Activated naive CD4-positive, alpha-beta T cell treated with Interleukin-2 at 50 U/mL for 16 hours (primary cell): ENCODE measurements around the gene PMEL.
"Not testable (repeated sequence)": the region's sequence is repeated elsewhere in the genome, so short reads cannot be mapped to it uniquely, and the experiment has no call there.

Experiments used
- DNase-seq: peaks from one replicate; pipeline ENCODE4 v3.0.0-alpha.2; 2020

PMEL gene

DNA sequence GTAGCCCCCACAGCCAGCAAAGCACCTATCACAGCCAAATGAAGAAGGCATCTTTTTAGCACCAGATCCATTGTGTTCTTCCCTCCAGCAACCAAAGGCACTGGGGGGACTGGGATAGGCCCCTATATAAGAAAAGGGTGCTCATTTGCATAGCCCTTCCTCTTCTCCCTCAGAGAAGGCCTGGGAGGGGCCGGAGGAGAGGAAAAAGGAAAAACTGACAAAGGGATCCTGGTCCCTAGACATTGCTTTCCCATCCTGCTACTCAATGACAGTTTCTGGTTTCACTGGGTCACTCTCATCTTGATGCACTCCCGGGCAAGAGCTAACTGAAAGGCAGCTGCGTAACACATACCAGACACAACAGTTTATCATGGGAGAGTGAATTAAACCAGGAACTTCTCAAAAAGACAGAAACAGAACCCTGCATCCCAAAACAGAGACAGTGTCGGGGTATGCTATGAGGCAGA is at the start of gene PMEL:
PMEL (minus strand) TSS at position 102 of the 467 bp plus-strand sequence; CDS start at position 71, 31 bp downstream.
- no peak for DNase-seq

DNA sequence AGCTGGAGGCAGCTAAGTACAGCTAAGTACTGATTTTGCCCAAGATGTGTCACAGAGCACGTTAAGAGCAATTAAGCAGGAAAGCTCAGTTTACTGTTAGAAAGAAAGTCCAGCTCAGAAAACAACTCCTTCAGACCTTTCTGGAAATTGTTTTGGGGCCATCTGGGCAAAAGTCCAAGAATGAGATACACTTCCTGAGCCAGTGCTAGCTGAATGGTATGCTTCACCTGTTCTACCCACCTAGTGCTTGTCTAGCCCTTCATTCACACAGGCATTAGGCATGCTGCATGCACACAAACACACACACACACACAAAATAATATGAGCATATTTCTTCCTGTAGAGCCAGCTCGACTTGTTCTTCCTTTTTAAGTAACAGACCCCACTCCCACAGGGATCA is 48.4 kb upstream of the PMEL start:
- no peak for DNase-seq

DNA sequence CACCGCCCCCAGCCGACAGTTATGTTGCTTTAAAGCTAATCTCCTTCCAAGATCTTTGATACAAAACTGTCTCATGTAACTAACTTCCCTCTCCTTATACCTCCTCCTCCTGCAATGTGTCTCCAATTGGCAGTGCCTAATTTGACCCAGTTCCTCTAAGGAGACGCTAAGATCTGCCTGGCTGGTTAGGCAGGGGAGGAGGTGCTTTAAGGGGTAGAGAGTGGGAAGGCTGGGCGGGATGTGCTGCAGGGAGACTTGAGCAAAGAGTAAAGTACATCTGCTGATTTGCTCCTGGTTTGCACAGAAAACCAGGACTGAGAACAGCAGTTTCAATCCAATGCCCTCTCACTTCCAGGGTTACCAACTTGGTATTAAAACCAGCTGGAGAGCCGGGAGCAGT is 47.6 kb upstream of the PMEL start:
- DNase-seq = no peak

DNA sequence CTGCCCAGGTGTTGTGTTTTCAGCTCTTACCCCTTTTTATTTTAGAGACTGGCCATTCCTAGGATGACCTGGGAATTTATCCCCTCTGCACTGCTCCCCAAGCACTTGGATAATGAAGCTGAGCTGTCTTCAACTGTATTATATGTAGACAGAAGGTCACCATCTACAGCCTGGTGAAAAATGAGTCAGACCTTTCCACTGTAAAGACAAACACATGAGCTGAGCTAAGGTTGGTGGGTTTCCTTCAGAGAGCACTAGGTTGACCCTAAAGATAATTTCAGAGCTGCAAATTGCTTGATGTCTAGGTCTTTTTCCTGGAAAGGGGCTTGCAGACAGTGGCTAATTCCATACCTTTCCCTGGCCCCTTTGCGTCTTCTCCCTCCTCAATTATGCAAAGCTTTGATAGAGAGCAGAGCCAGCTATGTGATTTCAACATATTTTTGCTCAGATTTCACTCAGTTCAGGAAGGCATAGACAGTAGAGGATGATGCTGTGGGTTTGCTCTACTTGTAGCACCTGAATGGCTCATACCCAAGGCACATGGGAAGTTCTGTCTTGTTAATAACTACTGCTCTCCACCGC is 45.8 kb upstream of the PMEL start:
- no peak for DNase-seq

DNA sequence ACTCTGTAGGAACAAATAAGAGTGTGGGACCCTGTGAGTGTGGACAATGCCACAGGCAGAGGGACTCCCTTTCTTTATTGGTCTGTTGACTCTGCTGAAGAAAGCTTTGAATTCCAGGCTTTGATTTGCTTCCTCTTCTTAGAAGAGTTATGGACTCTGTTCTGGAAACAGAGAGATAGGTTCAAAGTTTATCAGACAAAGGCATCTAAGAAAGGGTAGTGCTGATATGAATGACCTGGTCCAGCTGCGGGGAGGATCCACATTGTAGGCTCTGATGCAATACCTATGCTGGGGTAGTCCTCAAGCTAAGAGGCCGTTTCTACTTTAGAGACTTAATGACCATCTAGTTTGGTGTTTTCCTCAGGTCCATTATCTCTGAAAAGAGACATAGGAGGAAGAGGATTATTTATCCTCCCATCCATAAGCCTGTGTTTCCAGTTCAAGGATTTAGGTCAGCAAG is 44.3 kb upstream of the PMEL start:
- no peak for DNase-seq

DNA sequence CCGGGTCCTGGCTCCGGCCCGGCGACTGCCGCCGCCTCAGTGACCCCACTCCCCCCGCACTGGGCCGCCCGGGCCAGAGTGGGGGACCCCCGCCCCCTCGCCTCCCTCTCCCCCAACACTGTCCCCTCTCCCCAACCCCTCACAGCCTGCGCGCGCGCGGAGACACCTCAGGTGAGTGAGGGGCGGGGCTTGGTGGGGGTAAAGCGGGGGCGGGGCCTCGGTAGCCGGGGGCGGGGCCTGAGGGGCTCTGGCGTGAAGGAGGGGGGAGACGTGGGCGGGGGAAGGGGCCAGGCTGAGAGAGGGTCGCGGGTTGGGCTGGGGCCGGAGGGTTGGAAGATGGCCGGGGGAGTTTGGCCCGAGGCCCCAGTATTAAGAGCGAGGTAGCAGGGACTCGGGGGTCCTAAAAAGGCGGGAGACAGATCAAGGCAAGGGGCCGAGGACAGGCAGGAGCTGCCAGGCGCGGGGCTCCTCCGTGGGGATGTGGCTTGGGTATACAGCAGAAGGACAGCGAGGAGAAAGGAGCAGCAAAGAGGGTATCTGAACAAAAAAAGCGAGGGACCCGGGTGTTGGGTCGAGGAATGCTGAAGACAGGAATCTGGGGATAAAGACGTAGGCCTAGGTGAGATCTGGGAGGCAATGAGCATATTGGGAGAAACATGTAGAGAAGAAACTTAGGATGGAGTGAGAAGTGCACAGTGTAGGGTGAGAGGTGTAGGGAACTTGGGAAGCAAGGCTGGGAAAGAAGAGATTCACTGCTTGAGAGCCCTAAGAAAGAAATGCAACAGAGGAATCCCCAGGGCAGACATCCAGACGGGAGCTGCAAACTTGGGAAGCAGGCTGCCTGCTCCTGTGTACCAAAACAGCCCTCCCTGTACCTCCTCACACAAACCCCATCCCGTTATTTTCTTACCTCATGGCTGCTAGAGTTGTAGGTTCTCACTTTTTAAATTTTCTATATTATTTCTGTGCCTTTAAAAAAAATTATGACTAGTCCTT is 42.0 kb upstream of the PMEL start:
- peak; percentile 68 for DNase-seq

DNA sequence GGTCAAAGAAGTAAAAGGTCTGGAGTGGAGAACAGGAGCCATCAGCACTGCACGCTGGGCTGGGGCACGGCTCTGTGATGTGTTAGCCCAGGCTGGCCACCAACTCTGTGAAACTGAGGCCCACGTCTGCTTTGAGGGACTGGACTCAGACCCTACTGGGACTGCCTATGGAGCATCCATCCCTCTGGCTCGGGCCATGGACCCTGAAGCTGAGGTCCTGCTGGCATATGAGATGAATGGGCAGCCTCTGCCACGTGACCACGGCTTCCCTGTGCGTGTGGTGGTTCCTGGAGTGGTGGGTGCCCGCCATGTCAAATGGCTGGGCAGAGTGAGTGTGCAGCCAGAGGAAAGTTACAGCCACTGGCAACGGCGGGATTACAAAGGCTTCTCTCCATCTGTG is 38.4 kb upstream of the PMEL start:
- DNase-seq = no peak

DNA sequence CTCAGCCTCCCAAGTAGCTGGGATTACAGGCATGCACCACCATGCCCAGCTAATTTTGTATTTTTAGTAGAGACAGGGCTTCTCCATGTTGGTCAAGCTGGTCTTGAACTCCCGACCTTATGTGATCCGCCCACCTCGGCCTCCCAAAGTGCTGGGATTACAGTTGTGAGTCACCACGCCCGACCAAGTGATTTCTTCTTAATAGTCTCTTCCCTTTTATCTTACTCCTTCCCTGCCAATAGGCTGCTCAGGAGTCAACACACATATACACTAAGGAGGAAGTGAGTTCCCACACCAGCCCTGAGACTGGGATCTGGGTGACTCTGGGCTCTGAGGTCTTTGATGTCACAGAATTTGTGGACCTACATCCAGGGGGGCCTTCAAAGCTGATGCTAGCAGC is 37.5 kb upstream of the PMEL start:
- not testable (repeated sequence) for DNase-seq

DNA sequence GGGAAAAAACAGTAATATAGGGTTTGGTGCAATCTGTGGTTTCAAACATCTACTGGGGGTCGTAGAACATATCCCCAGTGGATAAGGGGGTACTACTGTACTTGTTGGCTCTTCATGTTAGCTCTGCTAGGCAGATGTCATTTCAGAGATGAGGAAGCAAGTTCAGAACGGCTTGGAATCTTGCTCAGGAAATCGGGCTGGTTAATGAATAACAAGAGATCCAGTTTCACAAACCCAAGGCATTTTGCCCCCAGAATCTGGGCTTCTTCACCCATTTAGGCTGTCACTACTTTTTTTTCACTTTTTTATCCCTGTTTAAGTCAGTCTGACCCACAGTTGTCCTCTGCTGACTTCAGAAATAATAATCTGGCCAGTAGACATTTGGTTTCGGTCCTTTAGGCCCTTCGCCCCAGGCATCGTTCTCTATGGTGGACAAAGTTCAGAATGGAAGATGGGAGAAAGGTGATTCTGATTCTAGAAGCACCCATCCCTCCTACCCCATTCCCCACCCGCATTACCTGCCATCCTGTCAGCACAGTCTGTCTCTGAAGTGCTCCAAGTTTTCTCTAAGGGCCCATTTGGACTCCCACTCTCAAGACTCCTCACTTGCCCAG is 35.8 kb upstream of the PMEL start:
- no peak for DNase-seq

DNA sequence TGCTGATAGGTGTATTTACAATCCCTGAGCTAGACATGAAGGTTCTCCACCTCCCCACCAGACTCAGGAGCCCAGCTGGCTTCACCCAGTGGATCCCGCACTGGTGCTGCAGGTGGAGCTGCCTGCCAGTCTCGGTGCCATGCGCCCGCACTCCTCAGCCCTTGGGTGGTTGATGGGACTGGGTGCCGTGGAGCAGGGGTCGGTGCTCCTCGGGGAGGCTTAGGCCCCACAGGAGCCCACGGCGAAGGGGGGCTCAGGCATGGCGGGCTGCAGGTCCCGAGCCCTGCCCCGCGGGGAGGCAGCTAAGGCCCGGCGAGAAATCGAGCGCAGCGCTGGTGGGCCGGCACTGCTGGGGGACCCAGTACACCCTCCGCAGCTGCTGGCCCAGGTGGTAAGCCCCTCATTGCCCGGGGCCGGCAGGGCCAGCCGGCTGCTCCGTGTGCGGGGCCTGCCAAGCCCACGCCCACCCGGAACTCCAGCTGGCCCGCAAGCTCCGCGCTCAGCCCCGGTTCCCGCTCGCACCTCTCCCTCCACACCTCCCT is 34.2 kb upstream of the PMEL start:
- not testable (repeated sequence) for DNase-seq

DNA sequence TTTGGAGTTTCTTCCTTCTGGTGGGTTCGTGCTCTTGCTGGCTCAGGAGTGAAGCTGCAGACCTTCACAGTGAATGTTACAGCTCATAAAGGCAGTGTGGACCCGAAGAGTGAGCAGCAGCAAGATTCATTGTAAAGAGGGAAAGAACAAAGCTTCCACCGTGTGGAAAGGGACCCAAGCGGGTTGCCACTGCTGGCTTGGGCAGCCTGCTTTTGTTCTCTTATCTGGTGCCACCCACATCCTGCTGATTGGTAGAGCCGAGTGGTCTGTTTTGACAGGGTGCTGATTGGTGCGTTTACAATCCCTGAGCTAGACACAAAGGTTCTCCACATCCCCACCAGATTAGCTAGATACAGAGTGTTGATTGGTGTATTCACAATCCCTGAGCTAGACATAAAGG is 33.7 kb upstream of the PMEL start:
- not testable (repeated sequence) for DNase-seq

DNA sequence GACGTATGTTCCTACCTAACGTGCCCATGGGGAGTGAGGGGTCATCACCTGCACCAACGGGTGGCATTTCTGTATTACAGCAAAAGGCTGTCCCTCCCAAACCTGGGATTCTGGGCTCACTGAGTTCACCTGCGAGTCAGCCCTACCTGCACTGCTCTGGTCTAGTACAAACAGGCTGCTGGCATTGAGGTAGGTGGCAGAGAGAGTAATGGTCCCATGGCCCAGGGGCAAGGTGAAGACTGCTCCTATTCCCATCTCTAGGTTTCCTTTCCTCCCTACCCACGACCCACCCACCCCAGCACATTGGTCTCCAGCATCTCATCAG is 31.7 kb upstream of the PMEL start:
- no peak for DNase-seq

DNA sequence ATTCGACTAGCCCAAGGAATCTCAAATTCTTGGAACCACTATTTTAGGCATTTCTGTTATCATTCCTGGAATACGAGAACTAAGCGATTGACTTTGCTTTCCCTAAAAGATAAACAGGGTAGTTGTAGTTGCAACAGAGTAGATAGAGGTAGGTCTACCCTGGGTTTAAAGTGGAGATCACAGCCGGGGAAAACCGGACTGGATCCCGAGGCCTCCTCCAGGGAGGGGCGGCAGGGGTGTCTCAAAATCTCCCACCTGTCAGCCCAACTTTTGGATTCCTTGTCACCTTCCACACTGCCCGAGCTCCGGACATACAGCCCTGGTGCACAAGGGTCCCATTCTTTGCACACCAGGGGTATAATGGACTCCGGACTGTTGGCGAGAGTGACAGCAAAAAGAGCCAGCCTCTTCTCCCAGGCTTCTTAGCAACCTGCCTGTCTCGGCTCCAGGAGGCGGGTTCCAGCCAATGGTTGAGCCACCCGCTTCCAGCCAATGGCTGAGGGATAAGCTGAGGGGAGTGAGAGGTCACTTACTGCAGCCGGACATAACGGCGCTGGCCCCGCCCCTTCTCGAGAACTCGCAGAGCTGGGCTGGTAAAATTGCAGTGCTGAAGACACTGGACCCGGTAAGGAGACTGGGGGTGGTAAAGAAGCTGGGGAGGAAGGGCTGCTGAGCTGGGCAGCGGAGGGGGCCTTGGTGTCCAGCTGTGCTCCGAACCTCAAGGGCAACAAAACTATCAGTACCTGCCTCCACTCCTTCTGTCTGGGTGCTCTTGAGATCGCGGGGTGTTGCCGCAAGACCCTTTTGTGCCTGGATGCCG is 31.1 kb upstream of the PMEL start, which contains the start of gene SUOX:
SUOX (plus strand) TSS at position 562 of the 820 bp plus-strand sequence. CDS start 4,946 bp downstream, outside the sequence.
- DNase-seq = no peak

DNA sequence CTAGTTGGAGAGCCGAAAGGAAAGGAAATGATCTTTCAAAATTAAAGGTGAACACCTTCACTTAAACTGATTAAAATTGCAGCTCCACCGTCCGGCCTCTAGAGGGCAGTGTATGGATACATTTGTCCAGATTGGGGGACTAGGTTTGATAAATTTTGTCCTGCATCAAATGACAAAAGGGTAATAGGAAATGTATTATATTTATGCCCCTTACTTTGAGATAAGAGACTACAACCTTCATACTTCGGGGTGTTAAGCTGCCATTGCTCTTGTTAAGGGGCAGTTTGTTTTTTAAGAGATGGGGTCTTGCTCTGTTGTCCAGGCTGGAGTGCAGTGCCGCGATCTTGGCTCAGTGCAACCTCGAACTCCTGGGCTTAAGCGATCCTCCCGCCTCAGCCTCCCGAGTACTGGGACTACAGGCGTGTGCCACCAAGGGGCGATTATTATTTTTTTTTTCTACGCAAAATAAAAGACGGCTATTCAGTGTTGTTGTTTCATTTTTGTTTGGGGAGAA is 30.4 kb upstream of the PMEL start:
- DNase-seq = peak; percentile 61

DNA sequence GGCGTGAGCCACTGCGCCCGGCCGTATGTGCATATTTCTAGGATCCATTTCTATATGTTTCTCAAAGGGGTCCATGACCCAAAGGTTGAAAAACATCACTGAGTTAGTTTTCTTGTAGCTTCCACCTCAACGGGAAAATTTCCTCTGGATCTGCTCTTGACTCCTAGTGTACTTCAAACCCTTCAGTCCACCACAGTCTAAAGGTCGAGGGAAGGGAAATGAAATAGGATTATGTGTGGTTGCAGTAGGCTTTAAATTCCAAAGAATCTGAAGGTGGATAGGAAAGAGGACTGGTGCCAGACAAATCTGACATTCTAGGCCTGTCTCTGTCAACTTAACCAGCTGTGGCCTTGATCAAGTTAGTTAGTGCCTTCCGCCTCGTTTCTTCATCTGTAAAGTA is 29.5 kb upstream of the PMEL start:
- DNase-seq = no peak

DNA sequence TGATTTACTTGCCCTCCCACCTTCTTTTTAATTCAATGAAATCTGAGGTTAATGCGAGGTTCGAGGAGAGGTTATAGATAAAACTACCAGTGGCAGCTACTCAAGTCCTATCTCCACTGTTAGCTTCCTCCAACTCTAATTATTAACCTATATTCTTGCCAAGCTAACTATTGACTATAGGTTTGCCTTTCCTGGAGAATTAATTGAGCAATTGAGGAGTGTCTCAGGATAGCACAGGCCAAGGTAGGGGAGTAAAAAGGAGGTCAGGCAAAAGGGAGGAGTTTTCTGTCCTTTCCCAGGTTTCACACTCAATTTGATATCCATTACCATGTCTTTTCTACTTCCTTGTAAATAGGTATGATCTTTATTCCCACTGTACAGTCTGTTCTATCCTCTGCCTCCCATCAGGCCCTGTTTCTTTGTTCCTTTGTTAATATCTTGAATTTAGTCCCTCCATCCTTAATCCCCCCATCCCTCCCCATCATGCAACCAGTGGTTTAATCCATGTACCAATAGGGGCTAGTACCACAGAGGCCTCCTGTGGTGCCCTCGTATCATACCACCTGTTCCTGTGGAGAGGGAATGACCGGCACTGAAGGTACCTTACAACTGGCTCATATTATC is 27.5 kb upstream of the PMEL start:
- DNase-seq = no peak

DNA sequence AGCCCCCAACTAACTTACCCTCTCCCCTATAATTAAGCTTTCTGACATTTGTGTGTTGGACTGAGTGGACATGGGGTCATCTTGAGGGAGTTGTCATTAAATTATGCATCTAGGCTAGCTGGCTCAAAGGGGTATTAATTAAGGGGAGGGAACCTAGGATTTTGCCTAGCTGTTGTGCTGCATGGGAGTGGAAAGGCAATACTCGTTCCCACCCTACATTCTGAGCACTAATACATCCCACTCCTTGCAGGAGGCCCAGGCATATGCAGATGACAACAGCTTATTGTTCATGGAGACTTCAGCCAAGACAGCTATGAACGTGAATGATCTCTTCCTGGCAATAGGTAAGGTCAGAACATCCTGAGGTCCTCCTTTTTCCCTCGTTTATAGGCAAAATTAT is 25.3 kb upstream of the PMEL start:
- DNase-seq = no peak

DNA sequence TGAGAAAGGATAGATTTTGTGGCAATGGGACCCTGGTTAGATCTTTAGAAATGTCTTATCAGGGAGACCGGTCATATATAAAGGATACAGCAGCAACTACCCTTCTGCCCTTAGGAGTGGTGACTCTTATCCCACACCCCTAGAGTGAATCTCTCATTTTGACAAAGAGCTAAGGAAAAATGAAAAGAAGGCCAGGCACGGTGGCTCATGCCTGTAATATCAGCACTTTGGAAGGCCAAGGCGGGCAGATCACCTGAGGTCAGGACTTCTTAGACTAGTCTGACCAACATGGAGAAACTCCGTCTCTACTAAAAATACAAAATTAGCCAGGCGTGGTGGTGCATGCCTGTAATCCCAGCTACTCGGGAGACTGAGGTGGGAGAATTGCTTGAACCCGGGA is 20.1 kb upstream of the PMEL start:
- not testable (repeated sequence) for DNase-seq

DNA sequence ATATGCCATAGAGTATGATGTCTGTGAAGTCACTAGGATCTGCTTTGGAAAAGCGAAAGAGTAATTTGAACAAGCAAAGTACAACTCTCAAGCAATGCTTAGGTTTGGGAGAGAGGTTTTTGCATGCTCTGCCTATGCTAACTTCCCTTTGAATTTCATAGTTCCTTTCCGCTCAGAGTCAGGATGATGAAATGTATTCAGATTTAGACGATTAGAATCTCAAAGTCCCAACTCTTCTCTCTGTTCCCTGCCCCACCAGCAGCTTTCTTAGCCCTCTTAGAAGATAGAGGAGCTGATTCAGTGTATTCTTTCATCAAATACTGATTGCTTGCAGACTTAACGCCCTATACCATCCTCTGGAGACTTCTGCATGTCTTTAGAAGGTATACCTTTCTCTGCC is 19.5 kb upstream of the PMEL start:
- DNase-seq = no peak

DNA sequence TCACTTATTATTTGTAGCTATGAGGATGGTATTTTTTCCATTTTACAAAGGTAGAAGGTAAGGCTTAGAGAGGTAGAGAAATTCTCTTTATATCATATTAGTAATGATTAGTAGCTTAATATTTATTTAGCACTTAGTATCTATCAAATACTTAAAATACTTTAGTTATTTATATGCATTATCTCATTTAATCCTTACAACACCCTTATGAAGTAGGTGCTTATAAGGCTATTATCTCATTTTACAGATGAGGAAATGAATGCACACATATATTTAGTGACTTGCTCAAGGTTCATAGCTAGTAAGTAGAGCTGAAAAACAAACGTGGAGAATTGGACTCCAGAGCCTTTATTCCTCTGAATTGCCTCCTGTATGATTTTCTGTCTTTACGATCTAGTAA is 19.0 kb upstream of the PMEL start:
- DNase-seq = no peak

DNA sequence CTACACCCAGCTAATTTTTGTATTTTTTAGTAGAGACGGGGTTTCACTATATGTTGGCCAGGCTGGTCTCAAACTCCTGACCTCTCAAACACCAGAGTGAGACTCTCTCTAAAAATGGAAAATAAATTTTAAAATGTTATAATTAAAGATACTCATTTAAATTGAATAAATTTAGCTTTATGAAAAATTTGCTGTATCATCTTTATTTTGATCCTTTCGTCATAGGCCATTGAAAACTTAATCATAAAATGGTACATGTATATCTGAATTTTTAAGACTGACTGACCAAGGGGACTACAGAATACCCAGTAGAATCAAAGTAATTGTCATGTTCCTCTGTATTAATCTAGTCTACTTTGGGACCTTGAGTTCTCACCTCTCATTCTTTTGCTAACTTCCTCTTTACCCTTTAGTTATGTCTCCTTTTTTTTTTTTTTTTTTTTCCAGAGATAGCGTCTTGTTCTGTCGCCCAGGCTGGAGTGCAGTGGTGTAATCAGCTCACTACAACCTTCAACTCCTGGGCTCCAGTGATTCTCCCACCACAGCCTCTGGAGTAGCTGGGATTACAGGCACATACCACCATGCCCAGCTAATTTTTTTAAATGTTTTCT is 17.5 kb upstream of the PMEL start:
- no peak for DNase-seq
